Measurements from ENCODE around the gene RCL1.

The RCL1 gene

GRCh38 chr9:4860383-4860782, 67.6 kb downstream of the RCL1 start:
- no peak for TF ChIP-seq GATA3 (IDR thresholded peaks at IDR 0.05; ENCODE audit: low read depth, low read length)
- TF ChIP-seq GATA2 (IDR thresholded peaks at IDR 0.05; ENCODE audit: low read depth, low read length), result no peak

DNA sequence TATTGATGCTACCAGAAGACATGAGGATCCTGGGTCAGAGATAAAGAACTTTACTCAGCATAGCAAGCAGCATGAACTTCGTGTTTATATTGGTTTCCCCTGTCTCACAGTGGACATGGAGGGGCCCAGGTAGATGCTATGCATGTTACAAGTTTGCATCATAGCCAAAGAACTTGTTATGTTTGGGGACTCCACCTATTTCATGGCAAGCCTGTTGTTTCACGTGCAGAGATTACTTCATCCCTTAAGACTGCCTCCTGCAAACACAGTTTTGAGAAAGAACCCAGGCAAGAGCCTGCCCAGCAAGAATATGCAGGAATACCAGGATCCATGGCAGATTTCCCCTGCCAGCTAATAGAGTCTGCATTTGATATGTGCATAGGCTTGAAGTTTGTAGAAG, 68.4 kb downstream of the RCL1 start:
- TF ChIP-seq GATA2 (IDR thresholded peaks at IDR 0.05; ENCODE audit: low read depth, low read length) (no peak), GATA3 (IDR thresholded peaks at IDR 0.05; ENCODE audit: low read depth, low read length) (no peak)

DNA sequence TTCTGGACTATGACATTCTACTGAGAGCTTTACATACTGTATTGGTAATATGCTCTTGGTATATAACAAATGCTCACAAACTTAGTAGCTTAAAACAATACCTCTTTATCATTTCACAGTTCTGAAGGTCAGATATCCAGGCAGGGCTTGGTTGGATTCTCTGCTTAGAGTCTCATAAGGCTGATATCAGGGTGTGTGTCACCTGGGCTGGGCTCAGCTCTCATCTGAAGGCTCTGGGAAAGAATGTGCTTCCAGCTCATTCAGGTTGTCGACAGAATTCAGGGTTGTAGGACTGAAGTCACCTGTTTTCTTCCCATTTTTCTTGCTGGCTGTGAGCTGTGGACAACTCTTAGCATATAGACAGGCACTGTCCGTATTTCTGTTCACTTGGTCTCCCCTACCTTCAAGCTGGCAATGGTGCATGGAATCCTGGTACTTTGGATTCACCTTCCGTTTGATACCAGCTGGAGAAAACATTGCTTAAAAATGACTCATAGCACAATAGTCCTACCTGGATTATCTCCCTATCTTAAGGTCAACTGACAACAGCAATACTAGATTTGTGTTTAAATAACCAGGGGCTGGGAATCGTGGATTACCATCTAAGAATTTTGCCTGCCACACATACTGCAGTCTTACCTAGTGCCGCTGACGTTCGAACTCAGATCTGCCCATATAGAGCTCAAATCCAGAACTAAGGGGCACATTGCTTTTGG, 69.2 kb downstream of the RCL1 start:
- TF ChIP-seq GATA2 (IDR thresholded peaks at IDR 0.05; ENCODE audit: low read depth, low read length), result no peak
- TF ChIP-seq GATA3 (IDR thresholded peaks at IDR 0.05; ENCODE audit: low read depth, low read length), result no peak

DNA sequence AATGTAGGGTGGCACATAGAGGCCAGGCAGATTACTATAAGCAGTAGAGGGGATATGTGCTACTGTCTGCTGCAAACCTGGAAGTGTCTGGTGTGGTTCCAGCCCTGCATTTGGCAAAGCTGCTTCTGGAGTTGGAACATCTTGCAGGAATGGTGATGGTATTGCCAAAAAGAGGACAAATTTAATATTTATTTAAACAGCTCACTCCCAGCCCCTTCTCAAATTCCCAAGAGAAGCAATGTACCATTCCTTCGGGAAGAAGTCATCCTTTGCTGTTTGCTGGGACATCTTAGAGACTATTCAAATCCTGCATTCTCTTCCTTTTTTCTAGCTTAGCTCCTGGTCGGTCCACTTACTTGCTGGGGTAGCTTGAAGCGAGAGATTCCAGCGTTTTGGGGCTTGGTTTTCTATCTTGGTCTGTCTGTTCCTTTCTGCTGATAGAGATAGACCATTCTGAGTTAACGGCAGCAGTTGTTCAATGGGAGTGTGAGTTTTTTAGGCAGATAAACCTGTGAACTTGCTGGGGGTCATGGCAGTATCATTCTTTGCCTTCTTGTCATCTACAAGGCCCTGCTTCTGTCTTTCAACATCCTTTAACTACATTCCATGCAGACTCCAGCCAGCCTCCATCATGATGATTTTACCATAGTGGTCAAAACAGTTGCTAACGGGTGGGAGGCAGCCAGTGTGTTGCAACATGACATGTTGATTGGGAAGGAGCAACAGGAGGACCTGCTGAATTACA, 69.9 kb downstream of the RCL1 start:
- TF ChIP-seq GATA3 (IDR thresholded peaks at IDR 0.05; ENCODE audit: low read depth, low read length), result no peak
- TF ChIP-seq GATA2 (IDR thresholded peaks at IDR 0.05; ENCODE audit: low read depth, low read length), result no peak

GRCh38 chr9:4864234-4864661, 71.5 kb downstream of the RCL1 start:
- no peak for TF ChIP-seq GATA2 (IDR thresholded peaks at IDR 0.05; ENCODE audit: low read depth, low read length)
- no peak for TF ChIP-seq GATA3 (IDR thresholded peaks at IDR 0.05; ENCODE audit: low read depth, low read length)

DNA sequence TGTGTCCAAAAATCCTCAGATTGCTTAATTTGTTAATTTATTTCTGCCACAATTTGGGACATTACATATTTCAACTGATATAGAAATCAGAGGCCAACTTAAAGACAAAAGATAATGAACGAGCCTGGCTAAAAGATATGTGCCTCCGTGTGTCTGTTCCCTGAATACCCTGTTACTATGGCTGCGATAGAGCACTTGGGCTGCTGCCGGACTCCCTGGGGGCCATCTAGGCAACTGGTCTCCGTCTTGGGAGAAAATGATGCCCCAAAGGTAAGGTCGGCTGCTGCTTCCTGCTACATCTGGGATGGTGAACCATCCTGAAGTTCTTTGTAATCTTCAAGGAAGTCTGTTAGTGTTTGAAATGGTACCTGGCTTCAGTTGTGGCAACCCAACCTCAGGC, 72.0 kb downstream of the RCL1 start:
- no peak for TF ChIP-seq GATA3 (IDR thresholded peaks at IDR 0.05; ENCODE audit: low read depth, low read length)
- TF ChIP-seq GATA2 (IDR thresholded peaks at IDR 0.05; ENCODE audit: low read depth, low read length), result no peak

DNA sequence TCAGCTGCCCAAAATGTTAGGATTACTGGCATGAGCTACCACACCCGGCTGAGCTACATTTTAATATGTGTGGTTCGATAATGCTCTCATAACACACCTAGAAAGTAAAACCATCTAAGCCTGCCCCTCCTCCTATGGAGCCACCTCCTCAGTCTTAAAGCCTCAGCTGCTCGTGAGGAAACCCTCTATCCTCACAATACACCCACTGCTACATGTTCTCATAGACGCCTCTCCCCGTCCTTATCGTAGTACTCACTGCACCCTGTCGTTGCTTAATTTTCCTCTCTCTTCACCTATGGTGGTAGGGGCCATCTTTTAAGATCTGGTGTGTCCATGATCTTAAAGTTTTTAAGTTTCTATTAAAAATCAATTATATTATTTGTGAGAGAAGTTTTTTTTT, 72.9 kb downstream of the RCL1 start:
- TF ChIP-seq GATA3 (IDR thresholded peaks at IDR 0.05; ENCODE audit: low read depth, low read length) (no peak), GATA2 (IDR thresholded peaks at IDR 0.05; ENCODE audit: low read depth, low read length) (no peak)

DNA sequence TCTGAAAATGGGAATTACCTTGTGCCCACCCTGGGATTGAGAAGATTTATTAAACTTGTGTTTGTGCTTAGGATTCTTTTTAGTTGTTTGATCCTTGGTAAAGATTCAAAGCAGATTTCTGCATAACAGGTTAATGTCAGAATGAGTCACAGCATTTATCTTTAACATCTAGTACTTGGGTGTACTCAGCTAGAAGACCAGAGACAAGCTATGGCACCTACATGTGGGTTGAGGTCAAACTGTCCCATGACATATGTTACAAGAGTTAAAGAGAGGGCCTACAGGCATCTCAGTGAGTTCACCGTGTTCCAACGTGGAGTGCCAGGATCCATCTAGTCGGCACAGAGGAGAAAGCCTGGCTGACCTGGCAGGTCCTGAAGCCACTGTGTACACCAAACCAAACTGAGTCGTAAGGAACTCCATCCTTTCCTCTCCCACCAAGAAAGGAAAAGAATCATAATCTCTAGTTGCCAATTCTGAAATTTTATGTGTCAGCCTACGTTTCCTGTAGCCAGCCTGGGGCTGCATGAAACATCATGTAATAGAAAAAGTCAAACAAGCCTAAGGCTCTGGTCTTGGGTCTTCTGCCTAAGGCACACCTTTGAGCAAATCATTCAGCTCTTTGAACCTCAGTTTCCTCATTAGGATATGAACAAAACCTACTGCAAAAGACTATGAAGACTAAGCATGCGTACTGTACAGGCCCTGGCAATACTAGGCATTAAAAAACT, 73.7 kb downstream of the RCL1 start:
- TF ChIP-seq GATA3 (IDR thresholded peaks at IDR 0.05; ENCODE audit: low read depth, low read length) (no peak), GATA2 (IDR thresholded peaks at IDR 0.05; ENCODE audit: low read depth, low read length) (no peak)

DNA sequence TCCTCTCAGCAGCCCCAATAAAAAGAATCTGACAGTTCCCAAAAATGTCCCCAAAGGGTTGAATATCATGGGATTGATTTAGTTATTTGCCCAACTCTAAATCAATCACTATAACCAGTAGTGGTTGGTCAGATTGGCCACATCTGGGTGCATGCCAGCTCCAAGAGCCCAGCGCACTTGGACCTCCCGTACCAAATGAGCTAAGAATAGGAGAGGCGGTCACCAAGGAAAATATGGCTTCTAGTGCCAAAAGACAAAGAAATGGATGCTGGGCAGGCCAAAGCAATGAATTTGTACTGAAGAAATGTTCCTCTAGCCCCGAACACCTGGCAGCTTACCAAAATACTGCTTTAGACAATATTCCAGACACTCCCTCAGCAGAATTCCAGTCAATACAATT, 80.3 kb downstream of the RCL1 start:
- TF ChIP-seq GATA3 (IDR thresholded peaks at IDR 0.05; ENCODE audit: low read depth, low read length) (no peak), GATA2 (IDR thresholded peaks at IDR 0.05; ENCODE audit: low read depth, low read length) (no peak)

DNA sequence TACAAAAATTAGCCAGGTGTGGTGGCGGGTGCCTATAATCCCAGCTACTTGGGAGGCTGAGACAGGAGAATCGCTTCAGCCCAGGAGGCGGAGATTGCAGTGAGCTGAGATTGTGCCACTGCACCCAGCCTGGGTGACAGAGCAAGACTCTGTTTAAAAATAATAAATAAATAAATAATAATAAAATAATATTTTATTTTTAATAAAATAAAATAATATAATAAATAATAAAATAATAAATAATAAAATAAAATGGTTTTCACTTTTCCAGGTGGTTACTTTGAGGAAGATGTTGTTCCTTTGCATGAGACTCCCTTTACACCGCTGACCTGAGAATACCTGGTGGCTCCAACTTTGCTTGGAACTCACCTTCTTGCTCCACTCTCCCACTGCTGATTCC, 82.8 kb downstream of the RCL1 start:
- TF ChIP-seq GATA2 (IDR thresholded peaks at IDR 0.05; ENCODE audit: low read depth, low read length) (no peak), GATA3 (IDR thresholded peaks at IDR 0.05; ENCODE audit: low read depth, low read length) (no peak)

DNA sequence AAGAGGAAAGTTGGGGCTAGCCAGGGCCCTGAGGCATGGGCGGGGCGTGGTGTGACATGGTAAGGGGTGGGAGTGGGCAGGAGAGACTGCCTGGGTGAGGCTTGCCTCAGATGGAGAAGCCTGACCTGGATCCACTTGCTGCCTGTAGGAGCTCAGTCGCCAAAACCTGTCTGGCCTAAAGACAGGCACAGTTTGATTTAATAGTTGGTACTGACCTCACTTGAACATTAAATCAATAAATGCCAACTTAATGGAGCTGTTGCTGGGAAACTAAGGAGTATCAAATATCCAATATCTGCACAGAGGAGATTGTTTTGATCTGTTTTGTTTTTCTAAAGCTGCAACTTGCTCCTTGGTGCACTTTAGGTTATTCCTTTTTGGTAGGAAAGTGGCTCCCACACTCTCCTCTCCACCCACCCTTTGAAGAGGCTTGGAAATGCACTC, 86.4 kb downstream of the RCL1 start:
- TF ChIP-seq GATA3 (IDR thresholded peaks at IDR 0.05; ENCODE audit: low read depth, low read length), result no peak
- no peak for TF ChIP-seq GATA2 (IDR thresholded peaks at IDR 0.05; ENCODE audit: low read depth, low read length)

GRCh38 chr9:4883326-4883873, 90.7 kb downstream of the RCL1 start:
- TF ChIP-seq GATA3 (IDR thresholded peaks at IDR 0.05; ENCODE audit: low read depth, low read length), result no peak
- no peak for TF ChIP-seq GATA2 (IDR thresholded peaks at IDR 0.05; ENCODE audit: low read depth, low read length)

DNA sequence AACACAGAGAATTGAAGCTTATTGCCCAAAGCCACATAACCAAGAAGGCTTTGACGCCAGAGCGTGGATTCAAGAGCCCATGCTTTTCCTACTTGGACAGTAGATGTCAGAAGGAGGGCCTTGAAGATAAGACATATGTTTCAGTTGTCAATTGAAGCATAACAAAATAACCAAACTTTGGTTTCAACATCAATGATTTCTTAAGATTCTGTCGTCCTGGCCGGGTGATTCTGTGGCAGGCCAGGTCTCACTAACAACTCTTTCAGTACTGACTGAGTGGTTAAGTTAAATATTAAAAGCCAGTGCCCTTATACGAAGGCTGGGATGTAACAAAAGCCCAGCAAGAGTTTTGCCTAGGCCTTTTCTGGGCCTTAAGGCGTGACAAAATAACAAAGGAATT, 94.0 kb downstream of the RCL1 start:
- no peak for TF ChIP-seq GATA2 (IDR thresholded peaks at IDR 0.05; ENCODE audit: low read depth, low read length)
- no peak for TF ChIP-seq GATA3 (IDR thresholded peaks at IDR 0.05; ENCODE audit: low read depth, low read length)

DNA sequence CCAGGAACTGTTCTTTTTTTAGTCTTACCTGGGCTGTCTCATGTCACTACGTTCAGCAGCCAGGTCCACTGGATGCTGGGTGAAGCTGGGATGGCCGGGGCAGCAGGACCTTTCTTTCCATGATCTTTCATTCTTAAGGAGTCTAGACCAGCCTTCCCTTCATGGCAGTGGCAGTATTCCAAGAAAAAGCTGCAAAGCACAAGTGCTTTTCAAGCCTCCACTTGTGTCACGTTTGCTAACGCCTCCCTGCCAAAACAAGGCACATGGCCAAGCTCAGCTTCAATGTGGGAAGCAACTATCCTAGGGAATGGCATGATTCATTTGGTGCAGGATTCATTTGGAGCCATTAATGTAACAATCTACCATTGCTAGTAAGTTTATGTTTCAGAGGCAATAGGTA, 94.8 kb downstream of the RCL1 start:
- TF ChIP-seq GATA3 (IDR thresholded peaks at IDR 0.05; ENCODE audit: low read depth, low read length), result no peak
- TF ChIP-seq GATA2 (IDR thresholded peaks at IDR 0.05; ENCODE audit: low read depth, low read length), result no peak

Measured in SH-SY5Y (cell line).